ENCODE measurements around the gene GPR35. TPM values are rescaled to one million over a fixed set of nuclear protein-coding genes. Genes with fewer than 3 reads are reported as not detected.
"Not testable (repeated sequence)": the region's sequence is repeated elsewhere in the genome, so short reads cannot be mapped to it uniquely, and the experiment has no call there.

GPR35 gene
- total RNA-seq, 1 donor from 2014 or later = 0.24 TPM

DNA sequence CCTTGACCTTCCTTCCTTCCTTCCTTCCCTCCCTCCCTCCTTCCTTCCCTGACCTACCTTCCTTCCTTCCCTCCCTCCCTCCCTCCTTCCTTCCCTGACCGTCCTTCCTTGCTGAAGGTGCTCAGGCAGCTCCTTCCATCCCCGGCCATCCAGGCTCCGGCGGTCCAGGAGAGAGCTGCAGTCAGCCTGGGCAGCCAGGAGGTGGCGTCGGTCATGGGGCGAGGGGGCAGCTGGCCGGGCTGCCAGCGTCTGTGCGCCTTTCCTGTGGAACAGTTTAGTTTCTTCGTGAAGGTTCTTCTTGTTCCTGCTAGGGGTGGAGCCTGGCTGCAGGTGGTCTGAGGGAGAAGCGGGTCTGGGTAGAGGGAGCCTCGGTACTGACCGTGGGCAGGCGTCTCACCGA is 15.7 kb downstream of the GPR35 start:
- ATAC-seq = no peak

DNA sequence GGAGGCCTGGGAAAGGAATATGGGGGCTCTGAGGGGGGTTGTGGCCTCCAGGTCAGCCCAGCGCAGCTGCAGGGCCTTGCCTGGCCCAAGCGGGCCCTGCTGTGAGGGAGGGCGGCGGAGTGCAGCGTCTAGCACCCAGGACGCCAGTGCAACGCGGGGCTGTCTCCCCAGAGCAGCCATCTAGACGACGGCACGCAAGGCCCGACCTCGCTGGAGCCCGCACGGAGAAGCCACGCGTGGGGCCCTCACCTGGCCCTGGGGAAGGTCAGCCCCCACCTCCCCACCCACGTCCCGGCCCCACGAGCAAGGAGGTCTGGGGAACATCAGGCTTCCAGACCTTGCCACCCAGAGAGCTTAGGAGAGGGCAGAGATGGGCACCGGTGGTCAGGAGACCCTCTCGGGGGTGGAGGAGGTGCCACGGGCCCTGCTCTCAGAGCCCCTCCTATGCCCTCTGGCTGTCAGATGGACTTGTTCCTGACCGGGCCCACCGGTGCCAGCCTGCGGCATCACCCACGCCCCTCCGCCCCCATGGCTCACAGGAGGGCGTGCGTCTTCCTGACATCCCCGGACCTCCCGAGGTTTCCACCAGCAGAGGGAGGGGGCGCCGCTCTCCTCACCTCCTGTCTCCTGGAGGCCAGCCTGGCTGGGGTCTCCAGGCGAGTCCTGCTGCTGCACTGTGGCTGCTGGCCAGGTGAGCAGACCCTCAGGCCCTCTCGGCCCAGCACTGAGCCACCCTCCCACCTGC is 17.0 kb downstream of the GPR35 start:
- ATAC-seq = peak; percentile 5

DNA sequence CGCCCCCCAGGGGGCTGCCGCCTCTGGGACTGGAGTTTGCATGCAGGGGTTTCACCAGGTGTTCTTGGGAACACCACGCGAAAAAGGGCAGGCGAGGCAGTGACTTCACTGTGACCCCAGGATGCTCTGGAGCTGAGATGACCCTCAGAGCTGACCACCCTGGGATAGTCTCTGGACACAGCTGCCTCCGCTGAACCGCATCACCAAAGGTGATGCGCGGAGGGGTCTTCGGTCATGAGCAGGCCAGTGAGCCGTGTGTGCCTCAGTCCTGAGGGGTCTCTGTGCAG is 17.5 kb downstream of the GPR35 start:
- ATAC-seq = no peak

DNA sequence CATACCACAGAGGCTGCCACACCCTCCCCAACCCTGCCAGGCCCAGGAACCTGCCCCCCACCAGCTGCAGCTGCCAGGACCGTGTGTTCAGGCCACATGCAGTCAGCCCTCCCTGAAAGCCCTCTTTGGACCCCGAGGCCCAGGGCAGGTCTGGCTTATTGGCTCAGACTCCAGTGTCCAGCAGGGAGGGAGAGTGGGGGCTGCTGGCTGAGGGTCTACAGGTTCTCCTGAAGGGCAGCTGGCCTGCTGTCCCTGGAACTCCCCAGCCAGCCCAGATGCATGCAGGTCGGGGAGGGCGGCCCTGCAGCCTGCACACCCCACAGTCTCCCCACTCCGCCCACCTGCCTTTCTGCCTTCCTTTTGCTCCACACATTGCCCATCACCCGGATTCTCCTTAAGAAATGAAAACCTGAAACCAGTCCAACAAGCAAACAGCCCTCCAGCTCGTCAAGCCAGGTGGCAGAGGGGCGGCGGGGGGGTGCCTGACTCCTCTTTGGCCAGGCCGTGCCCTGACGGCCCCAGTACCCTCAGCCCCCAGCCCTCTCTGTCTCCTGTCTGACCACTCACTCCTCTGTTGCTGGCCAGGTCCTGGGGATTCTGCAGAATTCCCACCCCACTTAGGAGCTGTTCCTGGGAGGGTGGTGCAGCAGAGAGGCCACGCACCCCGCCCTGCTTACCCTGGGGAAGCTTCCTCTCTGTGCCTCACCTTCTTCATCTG is 18.0 kb downstream of the GPR35 start:
- ATAC-seq = no peak

DNA sequence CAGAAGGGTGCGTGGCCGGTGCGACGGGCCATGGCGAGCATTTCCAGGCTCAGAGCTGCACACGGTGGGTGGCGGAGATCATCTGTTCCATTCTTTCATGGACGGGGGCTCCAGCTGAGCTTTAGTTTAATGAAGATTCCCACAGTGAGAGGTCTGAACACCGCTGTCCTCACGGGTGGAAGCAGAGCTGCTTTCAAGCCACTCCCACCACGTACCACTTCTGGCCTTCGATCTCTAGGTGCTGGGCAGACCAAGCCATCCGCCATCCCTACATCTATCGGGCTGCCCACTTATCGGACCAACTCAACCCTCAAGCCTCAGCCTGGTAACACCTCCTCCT is 18.5 kb downstream of the GPR35 start:
- no peak for ATAC-seq

DNA sequence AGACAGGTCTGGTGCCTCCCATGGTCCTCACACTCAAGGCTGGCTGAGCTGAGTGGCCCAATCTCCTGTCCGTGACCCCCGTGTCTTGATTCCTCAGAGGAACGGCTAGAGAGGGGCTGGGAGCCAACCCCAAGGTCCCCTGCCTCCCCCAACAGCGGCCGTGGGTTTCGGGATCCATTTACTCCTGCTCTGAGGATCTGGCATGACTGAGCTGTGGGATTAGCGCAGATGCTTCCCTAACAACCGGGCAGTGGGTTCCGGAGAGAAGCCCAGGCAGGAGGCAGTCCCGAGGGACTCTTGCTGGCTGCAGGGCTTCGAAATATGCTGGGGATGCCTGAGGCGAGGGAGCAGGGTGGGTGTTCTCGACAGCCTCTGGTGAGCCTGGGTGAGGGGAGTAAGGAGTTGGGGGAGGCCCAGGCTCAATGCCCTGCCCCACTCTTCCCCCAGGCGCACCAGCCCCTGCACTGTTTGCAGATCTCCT is 18.9 kb downstream of the GPR35 start:
- no peak for ATAC-seq

DNA sequence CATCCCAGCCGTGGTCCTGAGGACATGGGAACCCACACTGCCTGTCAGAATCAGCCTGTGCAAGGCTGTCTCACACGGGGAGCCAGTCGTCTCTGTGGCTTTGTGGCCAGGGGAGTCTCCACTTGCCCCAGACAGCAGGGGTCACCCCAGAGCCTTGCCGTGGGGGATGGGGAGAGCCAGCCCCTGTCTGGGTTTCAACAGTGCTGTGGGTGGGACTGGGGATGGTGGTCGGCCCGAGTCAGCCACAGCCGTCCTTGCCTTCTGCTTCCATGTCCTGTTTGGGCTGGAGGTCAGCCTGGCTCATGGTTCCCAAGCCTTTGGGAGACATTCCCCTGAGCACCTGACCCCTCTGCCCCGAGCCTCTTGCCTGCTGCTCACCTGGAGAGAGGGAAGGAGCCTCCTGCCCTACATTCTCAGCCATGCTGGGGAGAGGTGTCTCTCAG is 19.6 kb downstream of the GPR35 start:
- no peak for ATAC-seq

DNA sequence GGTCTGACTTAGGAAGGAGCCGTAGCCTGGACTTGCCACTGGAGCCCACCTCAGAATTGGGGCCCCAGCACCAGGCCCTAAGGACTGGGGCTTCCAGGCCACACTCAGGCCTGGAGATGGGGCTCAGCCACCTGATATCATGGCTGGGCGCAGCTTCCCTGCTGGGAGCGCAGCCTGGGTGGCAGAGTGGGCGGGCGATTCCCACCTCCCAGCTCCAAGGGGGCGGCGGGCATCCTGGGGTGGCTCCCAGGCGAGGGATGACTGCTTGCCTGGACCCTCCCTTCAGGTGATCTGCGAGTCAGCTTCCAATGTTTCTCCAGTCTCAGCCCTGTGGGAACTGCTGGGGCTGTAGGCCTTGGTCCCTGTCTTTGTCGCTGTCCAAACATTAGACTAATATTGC is 20.1 kb downstream of the GPR35 start:
- no peak for ATAC-seq

DNA sequence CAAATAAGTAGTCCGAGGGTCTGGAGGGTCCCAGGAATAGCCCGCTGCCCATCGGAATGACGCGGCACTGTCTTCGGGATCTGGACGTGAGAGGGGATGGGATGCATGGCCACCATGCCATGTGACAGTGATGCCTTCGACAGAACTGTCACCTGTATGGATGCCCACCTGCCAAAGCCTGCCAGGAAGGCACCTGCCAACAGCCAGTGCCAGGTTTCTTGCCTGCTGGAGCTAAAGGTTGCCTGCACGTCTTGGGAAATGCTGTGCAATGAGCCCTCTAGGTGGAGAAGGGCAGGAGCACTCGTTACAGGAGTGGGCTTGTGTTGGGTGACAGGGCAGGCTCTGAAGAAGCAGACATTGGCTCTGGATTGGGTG is 20.5 kb downstream of the GPR35 start:
- ATAC-seq = peak; percentile 22

DNA sequence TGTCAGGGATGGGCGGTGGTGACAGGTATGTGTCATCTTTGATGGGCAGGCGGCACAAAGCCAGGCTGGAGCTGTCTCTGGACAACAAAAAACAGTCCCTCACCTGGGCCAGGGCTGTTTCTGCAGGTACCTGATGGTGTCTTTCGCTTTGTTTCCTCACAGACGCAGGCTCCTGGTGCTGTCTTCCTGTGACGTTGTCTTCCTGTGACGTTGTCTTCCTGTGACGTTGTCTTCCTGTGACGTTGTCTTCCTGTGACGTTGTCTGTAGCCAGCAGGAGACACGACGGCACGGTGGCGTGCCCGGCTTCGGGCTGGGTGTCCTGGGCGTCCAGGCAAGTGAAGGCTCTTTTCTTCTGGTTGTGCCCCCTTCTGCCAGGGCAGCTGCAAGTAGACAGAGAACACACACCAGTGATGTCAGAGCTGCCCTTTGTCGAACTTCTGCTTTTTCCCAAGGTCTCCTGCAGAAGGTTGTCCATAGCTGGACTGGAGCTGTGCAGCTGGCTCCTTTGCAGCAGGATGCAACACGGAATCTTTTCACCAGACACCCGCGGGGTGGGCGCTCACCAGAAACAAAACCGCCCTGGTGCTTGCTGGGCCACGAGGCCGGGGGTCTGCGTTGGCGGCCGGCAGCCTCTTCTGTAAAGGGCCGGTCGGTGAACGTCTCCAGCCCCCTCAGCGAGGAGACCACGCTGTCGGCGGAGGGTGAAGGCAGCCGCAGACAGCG is 21.1 kb downstream of the GPR35 start:
- ATAC-seq = no peak

DNA sequence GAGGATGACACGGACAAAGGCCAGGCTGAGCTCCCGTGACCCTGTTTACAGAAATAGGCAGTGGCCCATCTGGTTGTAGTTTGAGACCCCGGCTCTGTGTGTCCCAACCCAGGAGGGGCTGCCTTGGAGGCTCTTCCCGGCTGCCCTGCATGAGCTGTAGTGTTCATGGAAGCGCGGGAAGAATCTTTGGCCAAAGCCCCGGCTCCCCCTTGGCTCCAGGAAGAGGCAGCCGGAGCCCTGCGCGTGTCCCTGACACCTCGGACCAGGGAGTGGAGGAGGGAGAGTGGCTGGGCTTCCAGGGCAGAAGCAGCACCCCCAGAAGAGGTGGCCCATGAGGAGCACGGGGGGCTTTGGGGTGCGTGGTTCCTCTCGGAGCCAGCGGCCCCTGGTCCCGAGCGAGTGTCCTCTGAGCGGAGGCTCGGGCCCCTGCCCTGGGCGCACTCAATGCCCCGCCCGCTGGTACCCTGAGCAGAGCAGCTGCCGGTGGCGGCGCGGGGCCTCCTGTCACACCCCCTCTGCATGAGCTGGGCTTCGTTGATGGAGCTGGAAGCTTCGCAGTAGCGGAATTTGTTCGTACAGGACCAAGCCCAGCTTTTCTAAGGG is 21.7 kb downstream of the GPR35 start:
- ATAC-seq = no peak

DNA sequence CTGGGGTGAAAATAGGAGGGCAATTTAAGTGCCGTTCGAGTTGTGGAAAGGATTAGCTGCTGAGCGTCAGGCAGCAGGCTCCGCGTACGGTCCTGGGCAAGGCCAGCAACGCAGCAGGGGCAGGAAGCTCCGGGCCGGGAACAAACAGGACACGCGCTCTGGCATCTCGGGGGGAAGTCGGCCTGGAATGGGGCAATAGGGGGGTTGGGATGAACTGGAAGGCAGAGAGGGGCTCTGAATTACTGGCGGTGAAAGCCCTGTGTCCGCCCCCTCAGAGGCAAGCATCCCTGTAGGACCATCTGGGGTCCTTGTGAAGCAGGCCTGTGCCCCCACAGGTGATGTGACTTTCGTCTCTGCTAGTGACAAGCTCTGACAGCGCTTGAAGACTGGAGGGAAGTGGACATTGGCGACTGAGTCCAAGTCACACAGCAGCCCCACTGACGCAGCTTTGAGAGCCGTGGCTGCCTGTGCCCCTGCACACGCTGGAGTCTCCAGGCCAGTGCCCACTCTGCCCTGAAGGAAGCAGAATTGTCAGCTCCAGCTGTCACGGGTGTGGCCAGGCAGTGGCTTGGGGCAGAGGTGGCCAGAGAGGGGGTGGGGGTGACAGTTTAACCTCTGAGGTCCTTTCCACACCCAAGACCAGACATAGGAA is 22.3 kb downstream of the GPR35 start:
- no peak for ATAC-seq

DNA sequence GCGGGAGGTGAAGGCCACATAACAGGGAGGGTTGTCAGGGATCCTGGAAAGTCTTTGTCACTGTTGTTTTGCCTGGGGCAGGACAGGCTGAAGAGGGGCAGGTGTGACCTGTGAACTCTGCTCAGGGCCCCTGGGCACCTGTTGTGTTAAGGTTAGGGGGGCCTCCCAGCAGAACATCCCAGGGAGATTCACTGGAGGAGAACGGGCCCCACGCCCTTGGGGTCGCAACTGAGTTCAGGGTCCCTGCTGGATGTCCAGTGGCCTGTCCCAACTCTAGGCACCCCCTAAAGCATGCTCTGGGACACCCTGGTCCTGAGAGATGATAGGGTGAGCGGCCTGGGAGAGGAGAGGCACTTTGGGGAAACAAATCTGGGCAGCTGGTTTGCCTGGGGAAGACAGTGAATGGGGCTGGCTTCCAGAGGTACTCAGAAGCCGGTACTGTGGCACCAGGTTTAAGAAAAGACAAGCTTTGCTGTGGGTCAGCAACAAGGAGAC is 22.9 kb downstream of the GPR35 start:
- ATAC-seq = no peak

DNA sequence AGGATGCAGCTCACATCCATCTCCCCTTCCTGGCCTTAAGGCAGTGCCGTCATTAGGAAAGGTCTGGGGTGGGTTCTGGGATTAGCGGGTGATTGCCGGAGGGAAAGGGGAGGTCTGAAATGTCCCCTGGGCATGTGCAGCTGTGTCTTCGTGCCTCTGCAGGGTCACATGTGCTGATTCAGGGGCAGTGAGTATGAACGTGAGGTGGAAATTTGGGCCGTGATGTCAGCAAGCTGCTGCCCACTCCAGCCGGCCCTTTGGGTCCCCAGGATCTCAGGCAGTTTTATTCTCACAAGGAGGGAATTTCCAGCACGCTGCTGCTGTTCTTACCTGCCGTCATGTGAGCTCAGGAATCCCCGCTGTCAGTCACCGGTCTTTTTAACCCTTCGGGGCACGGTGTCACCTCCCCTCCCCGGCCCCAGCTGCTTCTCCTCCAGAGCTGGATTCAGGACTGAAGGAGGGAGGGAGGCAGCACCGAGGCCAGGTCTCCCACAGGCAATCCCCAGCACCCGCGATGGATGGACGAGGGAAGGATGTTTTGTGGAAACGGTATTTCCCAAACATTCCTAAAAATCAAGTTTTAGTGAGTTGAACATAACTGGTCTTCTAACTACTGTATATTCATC is 23.5 kb downstream of the GPR35 start:
- ATAC-seq = no peak

DNA sequence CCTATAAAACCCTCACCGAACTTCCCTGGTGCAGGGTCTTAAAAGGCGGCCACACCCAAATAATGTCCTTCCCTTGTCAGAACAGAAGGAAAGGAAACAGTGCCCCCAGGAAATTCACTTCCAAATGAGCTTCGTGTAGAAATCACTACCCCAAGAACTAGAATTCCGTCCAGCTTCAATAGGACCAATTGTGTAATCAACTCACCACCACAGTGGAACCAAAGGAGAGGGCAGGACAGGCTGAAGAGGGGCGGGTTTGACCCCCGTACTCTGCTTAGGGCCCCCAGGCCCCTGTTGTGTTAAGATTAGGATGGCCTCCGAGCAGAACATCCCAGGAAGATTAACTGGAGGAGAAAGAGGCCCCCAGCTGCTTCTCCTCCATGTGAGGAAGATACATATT is 24.1 kb downstream of the GPR35 start:
- ATAC-seq = no peak

DNA sequence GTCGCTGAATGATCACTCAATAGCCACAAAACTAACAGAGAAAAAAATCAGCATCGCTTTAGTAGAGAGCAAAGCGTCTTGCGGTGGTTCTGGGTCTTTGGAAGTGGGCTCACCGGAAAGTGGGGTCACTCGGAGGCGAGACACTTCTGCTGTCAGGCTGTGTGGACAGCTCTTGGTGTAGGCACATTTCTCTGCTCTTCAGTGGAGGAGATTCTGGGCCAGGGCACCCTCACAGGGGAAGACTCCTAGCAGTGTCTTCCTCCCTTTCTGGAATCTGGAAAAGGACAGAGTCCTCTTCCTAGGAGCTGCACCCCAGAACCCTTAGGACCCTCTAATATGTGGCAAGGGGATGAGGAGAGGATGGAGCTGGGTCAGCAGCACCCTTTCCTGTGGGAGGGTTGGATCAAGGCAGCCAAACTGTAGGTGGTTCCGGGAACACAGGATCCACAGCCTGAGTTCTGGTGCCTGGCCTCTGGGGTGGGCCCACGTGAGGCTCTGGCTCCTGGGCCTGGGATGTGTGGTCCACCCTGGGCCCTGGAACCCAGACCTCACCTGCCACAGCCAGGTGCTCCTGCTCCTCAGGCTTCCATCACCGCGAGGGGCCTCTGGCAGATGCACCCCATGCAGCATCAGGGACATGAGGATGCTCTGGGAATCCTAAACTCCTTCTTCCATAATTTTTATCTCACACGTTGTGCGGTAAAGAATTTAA is 25.1 kb downstream of the GPR35 start:
- no peak for ATAC-seq

DNA sequence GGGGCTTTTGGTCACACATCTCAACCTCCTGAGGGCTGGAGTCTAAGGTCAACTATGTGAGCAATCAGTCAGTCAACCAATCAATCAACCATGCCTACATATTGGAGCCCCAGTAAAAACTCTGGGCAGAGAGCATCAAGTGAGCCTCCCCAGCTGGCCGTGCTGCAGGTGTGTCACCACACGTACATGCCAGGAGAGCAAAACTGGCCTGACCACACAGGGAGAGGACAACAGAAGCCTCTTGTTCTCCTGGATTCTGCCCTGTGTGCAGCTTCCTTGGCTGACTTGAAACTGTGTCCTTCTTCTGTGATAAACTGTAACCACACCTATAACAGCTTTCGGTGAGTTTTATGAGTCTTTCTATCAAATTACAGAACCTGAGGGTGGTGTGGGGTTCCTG is 25.9 kb downstream of the GPR35 start:
- peak; percentile 37 for ATAC-seq

DNA sequence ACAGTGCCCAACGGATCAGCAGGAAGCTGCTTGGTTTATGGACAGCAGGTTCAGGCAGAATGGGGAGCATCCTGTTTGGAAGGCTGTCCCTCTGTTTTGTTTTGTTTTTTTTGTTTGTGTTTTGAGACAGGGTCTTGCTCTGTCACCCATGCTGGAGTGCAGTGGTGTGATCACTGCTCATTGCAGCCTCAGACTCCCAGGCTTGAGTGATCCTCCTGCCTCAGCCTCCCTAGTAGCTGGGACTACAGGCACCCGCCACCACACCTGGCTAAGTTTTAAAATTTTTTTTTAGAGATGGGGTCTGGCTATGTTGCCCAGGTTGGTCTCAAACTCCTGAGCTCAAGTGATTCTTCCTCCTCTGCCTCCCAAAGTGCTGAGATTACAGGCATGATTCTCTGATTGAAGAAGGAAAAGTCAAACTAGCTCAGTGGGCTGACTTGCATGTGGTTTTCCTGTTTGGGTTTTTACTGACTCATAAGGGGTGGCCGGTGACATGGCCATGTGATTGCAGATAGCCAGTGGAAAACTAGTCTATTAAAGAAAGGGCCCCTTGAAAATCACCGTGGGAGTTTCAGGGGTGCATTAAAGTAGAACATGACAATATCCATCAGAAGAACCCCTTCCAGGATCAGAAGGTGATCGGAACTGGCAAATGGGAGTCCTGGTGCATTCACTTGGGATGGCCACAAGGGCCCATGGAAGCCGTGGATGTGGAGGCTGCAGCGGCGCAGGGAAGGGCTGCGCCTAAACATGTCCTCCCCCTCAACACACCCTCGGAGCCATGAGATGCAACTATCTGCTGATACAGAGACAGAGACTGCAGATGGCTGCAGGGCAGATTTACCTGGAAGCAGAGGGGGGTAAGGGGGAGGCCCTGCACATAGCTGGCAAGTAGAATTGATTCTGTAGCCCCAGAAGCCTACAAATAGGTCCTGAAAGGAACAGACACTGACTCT is 30.9 kb downstream of the GPR35 start:
- ATAC-seq = no peak

DNA sequence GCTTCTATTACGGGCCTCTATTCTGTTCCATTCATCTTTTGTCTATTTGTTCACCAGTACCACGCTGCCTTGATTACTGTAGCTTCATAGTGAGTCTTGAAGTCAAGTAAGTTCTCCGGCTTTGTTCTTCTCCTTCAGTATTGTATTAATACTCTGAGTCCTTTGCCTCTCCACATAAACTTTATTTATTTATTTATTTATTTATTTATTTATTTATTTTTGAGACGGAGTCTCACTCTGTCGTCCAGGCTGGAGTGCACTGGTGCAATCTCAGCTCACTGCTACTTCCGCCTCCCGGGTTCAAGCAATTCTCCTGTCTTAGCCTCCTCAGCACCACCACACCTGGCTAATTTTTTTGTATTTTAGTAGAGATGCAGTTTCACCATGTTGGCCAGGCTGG is 34.6 kb downstream of the GPR35 start:
- ATAC-seq = not testable (repeated sequence)

DNA sequence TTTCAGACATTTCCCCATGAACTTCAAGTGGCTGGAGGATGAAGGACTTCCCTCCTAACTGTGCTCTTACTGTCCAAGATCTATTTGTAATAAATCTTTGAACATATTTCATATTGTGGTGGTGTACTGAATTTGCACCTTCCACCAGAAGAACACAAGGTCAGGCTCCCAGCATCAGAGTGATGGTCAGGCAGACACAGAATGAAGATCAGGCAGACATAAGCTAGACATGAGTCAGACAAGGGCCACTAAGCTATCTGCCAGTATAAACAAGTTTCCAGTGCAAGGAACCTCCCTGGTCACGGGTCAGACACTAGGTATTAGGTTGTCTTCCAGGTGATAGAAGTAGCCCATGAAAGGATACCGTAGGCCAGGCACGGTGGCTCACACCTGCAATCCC is 37.4 kb downstream of the GPR35 start:
- ATAC-seq = peak; percentile 36

Measured in esophagus mucosa (tissue), 1 donor.